Kidney epithelial cell (primary cell): Measurements from ENCODE around the gene DIPK1A. TPM values are rescaled to one million over a fixed set of nuclear protein-coding genes. Genes with fewer than 3 reads are reported as not detected.
"Not testable (repeated sequence)": the region's sequence is repeated elsewhere in the genome, so short reads cannot be mapped to it uniquely, and the experiment has no call there.

ENCODE experiments used
- DNase-seq: peaks from one replicate; pipeline ENCODE4 v3.0.0-alpha.2; 2010; ENCODE audit warnings: low read depth
- H3K27me3 ChIP-seq: 2 replicates; pipeline ENCODE4 v1.6.0; 2011; ENCODE audit warnings: low read length; ENCODE audit not compliant: control insufficient read depth, insufficient read depth
- H3K36me3 ChIP-seq: 2 replicates; pipeline ENCODE4 v1.5.1; 2011; ENCODE audit warnings: low read length; ENCODE audit not compliant: control insufficient read depth, insufficient read depth
- H3K4me3 ChIP-seq: 2 replicates; pipeline ENCODE4 v1.5.1; 2011; ENCODE audit warnings: low read depth, mild to moderate bottlenecking, control low read depth, low read length
- CTCF ChIP-seq: IDR thresholded peaks from 2 replicates; pipeline ENCODE4 v1.5.1; 2011; ENCODE audit warnings: mild to moderate bottlenecking, moderate library complexity, low read length, control low read depth, inconsistent platforms; ENCODE audit not compliant: insufficient read depth, poor library complexity, severe bottlenecking
- total RNA-seq: library from RNA; depleted of rRNA; stranded (reverse); fragments of >200 nt; gene quantifications from 2 replicates; pipeline ENCODE4 v1.2.3, GENCODE V29; 2015

Gene DIPK1A
- total RNA-seq, 1 donor from 2014 or later, result 1.8 TPM

- Histone ChIP-seq H3K36me3 (no peaks in the 10 kb centered on the region), H3K4me3 (no peak overlapping the region), H3K27me3 (no peaks in the 10 kb centered on the region)
- DNase-seq, result no peak
- TF ChIP-seq CTCF, result no peak
Observed at GRCh38 chr1:92903765-92904164, 57.5 kb downstream of the DIPK1A start.

- Histone ChIP-seq H3K27me3 (no peaks in the 10 kb centered on the region), H3K4me3 (no peak overlapping the region), H3K36me3 (no peaks in the 10 kb centered on the region)
- TF ChIP-seq CTCF, result no peak
- no peak for DNase-seq
Observed at GRCh38 chr1:92902406-92902744, 58.9 kb downstream of the DIPK1A start.

GRCh38 chr1:92901699-92902405 is 59.4 kb downstream of the DIPK1A start:
- H3K36me3 ChIP-seq, result no peaks in the 10 kb centered on the region
- TF ChIP-seq CTCF, result no peak
- no peak overlapping the region for H3K4me3 ChIP-seq
- DNase-seq, result no peak
- H3K27me3 ChIP-seq, result no peaks in the 10 kb centered on the region

GRCh38 chr1:92901126-92901525 is 60.1 kb downstream of the DIPK1A start:
- no peak overlapping the region for H3K4me3 ChIP-seq
- no peaks in the 10 kb centered on the region for H3K36me3 ChIP-seq
- no peaks in the 10 kb centered on the region for H3K27me3 ChIP-seq
- no peak for DNase-seq
- no peak for TF ChIP-seq CTCF

- H3K36me3 ChIP-seq, result no peaks in the 10 kb centered on the region
- TF ChIP-seq CTCF, result no peak
- no peaks in the 10 kb centered on the region for H3K27me3 ChIP-seq
- DNase-seq, result no peak
- no peak overlapping the region for H3K4me3 ChIP-seq
Observed at GRCh38 chr1:92900539-92900938, 60.7 kb downstream of the DIPK1A start.

GRCh38 chr1:92899780-92900179 is 61.5 kb downstream of the DIPK1A start:
- no peak for TF ChIP-seq CTCF
- no peak for DNase-seq
- no peaks in the 10 kb centered on the region for H3K36me3 ChIP-seq

GRCh38 chr1:92898053-92898452 is 63.2 kb downstream of the DIPK1A start:
- DNase-seq, H3K27me3 ChIP-seq, H3K36me3 ChIP-seq, H3K4me3 ChIP-seq: not testable (repeated sequence)

More at GRCh38 chr1:92899780-92900179, 61.5 kb downstream of the DIPK1A start:
- no peaks in the 10 kb centered on the region for H3K27me3 ChIP-seq
- no peak overlapping the region for H3K4me3 ChIP-seq
